GM12875 (cell line): ENCODE data around the gene AKIRIN2.

Experiments used
- H3K4me3 ChIP-seq: one replicate; pipeline ENCODE4 v1.5.1; 2011; ENCODE audit warnings: low read depth, low read length, control low read depth
- CTCF ChIP-seq: IDR thresholded peaks from 2 replicates; pipeline ENCODE4 v1.5.1; 2011; ENCODE audit warnings: low read depth, mild to moderate bottlenecking, control low read depth, inconsistent platforms, low read length, moderate library complexity, borderline replicate concordance; ENCODE audit not compliant: insufficient read depth

Gene AKIRIN2

GRCh38 chr6:87701676-87702588 is at the start of gene AKIRIN2:
AKIRIN2 (minus strand) TSS chr6:87702233; CDS start chr6:87701684, 549 bp downstream.
- no peak for TF ChIP-seq CTCF
- peak within 1 kb of the TSS; percentile 90 for H3K4me3 ChIP-seq

- no peak overlapping the region for H3K4me3 ChIP-seq
- TF ChIP-seq CTCF = no peak
Observed at GRCh38 chr6:87747646-87748045, 45.6 kb upstream of the AKIRIN2 start.

- H3K4me3 ChIP-seq = no peak overlapping the region
- TF ChIP-seq CTCF = no peak
Observed at GRCh38 chr6:87745966-87746721, 44.1 kb upstream of the AKIRIN2 start.

- TF ChIP-seq CTCF = no peak
- no peak overlapping the region for H3K4me3 ChIP-seq
Observed at GRCh38 chr6:87743454-87743853, 41.4 kb upstream of the AKIRIN2 start.

GRCh38 chr6:87742106-87742505 is 40.1 kb upstream of the AKIRIN2 start:
- TF ChIP-seq CTCF = no peak
- no peak overlapping the region for H3K4me3 ChIP-seq

- TF ChIP-seq CTCF = no peak
- H3K4me3 ChIP-seq = no peak overlapping the region
Observed at GRCh38 chr6:87741001-87741650, 39.1 kb upstream of the AKIRIN2 start.

- TF ChIP-seq CTCF = no peak
- H3K4me3 ChIP-seq = no peak overlapping the region
Observed at GRCh38 chr6:87738744-87739143, 36.7 kb upstream of the AKIRIN2 start.
